Mononuclear cell (primary cell): Measurements from ENCODE around the gene CCN6. TPM values are rescaled to one million over a fixed set of nuclear protein-coding genes. Genes with fewer than 3 reads are reported as not detected.

Experiments used
- H3K27me3 ChIP-seq: 2 replicates; pipeline ENCODE4 v1.6.0; 2011; ENCODE audit warnings: low read length, control low read depth; ENCODE audit not compliant: insufficient read depth
- H3K4me1 ChIP-seq: 2 replicates; pipeline ENCODE4 v1.5.1; 2011; ENCODE audit warnings: mild to moderate bottlenecking, low read length, control low read depth; ENCODE audit not compliant: insufficient read depth
- H3K4me3 ChIP-seq: 2 replicates; pipeline ENCODE4 v1.5.1; 2011; ENCODE audit warnings: mild to moderate bottlenecking, low read length, moderate library complexity
- H3K9me3 ChIP-seq: 2 replicates; pipeline ENCODE4 v1.5.1; 2011; ENCODE audit warnings: low read depth, mild to moderate bottlenecking, control low read depth, low read length
- total RNA-seq: library from RNA; depleted of rRNA; stranded (reverse); fragments of >200 nt; gene quantifications from one replicate; pipeline ENCODE4 v1.2.3, GENCODE V29; 2012

Gene CCN6
- total RNA-seq, 1 donor, result not detected

- Histone ChIP-seq H3K4me3 (no peak overlapping the region), H3K27me3 (no peaks in the 10 kb centered on the region), H3K4me1 (peaks cover 2% of the 10 kb centered on the region), H3K9me3 (no peaks in the 10 kb centered on the region)
Measured at GRCh38 chr6:112021691-112022310, 32.1 kb upstream of the CCN6 start.

DNA sequence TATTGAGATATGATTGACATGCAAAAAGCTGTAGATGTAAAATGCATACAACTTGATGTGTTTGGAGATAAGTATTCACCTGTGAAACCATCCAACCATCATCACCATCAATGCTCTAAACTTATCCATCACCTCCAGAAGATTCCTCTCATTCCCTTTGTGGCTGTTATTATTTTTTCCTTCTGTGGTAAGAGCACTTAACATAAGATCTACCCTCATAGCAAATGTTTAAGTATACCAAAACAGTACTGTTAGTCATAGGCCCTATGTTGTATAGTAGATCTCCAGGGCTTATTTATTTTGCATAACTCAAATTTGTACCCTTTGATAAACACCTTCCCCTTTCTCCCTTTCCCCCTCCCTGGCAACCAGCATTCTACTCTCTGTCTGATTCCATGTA is 31.2 kb upstream of the CCN6 start:
- Histone ChIP-seq H3K4me1 (peaks cover 12% of the 10 kb centered on the region), H3K27me3 (no peaks in the 10 kb centered on the region), H3K4me3 (no peak overlapping the region), H3K9me3 (no peaks in the 10 kb centered on the region)

DNA sequence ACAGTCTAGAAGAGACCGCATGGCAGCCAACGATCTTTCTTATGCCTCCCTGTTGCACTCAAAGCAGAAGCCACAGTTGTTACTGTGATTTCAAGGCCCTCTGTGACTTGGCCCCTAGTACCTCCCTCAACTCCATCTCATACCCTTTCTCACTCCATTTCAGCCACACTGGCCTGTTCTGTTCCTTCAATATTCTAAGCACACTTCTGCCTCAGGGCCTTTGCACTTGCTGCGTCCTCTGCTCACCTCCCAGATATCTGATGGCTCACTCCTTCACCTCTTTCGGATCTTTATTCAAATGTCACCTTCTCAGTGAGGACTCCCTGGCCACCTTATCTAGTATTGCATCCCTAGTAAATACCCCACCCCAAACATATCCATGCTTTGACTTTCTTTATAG is 29.4 kb upstream of the CCN6 start:
- H3K9me3 ChIP-seq, result no peaks in the 10 kb centered on the region
- no peaks in the 10 kb centered on the region for H3K27me3 ChIP-seq
- no peak overlapping the region for H3K4me3 ChIP-seq
- H3K4me1 ChIP-seq, result peaks cover 26% of the 10 kb centered on the region

DNA sequence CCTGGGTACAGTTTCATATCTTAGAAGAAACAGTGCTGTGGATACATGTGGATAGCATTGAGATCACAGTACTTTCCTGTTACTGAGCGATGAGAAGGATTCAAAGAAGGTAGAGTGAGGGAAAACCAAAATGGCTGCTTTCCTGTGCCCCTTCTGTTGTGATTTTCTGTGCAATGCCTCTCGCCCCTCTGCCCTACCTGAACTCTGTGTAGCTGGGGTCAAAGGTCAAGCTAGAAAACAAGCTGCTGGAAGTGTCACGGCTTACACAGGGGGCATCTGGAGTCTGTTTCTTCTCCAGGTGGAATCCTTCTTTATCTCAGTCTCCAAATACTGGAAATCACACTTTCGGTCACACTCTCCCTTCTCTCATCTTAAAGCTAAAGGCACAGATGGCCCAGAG is 27.0 kb upstream of the CCN6 start:
- Histone ChIP-seq H3K9me3 (no peaks in the 10 kb centered on the region), H3K27me3 (no peaks in the 10 kb centered on the region), H3K4me3 (no peak overlapping the region), H3K4me1 (peaks cover 28% of the 10 kb centered on the region)

- H3K4me3 ChIP-seq, result no peak overlapping the region
- H3K27me3 ChIP-seq, result no peaks in the 10 kb centered on the region
- no peaks in the 10 kb centered on the region for H3K9me3 ChIP-seq
- H3K4me1 ChIP-seq, result peaks cover 28% of the 10 kb centered on the region
Measured at GRCh38 chr6:112027942-112028674, 25.8 kb upstream of the CCN6 start.

DNA sequence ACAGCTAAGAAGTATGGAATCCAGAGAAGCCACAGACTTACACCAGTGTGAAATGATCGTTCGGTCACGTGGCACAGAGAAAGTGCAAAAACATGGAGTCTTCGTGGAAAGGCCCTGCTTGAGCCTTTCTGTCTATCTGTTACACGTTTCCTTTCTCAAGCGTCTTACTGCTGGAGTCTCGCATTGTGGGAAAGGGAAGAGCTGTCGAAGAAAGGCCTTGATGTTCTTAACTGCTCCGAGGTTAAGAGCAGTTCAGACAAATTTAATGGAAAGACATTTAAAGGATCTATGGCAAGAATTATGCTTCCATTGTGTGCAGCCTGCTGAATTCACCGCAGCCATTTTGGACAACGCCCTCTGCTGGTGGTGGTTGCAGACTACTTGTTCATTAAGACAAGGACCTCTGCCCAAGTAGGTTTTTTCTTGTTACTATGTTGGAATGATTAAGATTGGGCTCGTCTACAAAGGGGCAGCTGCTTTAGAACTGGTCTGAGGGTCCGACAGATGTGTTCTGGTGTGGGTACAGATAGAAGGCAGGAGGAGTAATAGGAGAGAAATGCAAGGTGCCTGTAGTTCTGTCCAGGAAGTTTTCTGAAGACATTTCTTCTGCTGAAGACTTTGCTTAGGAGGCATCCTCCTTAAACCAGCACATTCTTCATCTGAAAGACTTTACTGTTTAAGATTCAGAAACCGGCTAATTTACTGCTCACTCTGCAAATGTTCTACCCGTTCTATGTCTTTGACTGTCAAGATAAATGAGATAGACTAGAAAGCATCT is 24.7 kb upstream of the CCN6 start:
- H3K4me1 ChIP-seq, result peaks cover 28% of the 10 kb centered on the region
- no peaks in the 10 kb centered on the region for H3K9me3 ChIP-seq
- H3K27me3 ChIP-seq, result no peaks in the 10 kb centered on the region
- H3K4me3 ChIP-seq, result no peak overlapping the region

- H3K9me3 ChIP-seq, result no peaks in the 10 kb centered on the region
- H3K4me3 ChIP-seq, result no peak overlapping the region
- no peaks in the 10 kb centered on the region for H3K27me3 ChIP-seq
- H3K4me1 ChIP-seq, result peaks cover 37% of the 10 kb centered on the region
Measured at GRCh38 chr6:112030206-112030960, 23.5 kb upstream of the CCN6 start.

- H3K9me3 ChIP-seq, result no peaks in the 10 kb centered on the region
- H3K4me1 ChIP-seq, result peaks cover 37% of the 10 kb centered on the region
- no peak overlapping the region for H3K4me3 ChIP-seq
- H3K27me3 ChIP-seq, result no peaks in the 10 kb centered on the region
Measured at GRCh38 chr6:112030961-112031660, 22.8 kb upstream of the CCN6 start.

DNA sequence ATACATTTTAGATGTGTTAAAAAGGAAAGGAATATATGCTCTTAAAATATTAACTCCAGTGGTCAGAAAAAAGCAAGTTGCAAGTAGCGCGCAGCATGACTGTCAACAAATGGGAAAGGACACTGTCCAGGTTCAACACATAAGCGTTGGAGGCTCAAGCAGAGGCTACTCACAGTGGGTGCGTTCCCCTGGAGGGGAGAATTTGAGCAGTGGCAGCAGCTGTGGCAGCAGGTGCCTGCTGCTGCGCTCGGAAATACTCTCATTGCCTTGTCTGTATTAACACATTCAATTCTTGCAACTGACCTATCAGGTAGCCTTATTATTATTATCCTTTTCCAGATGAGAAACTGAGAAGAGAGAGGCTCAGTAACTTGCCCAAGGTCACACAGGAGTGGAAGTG is 21.9 kb upstream of the CCN6 start:
- Histone ChIP-seq H3K27me3 (no peaks in the 10 kb centered on the region), H3K4me3 (no peak overlapping the region), H3K4me1 (peaks cover 33% of the 10 kb centered on the region), H3K9me3 (no peaks in the 10 kb centered on the region)

DNA sequence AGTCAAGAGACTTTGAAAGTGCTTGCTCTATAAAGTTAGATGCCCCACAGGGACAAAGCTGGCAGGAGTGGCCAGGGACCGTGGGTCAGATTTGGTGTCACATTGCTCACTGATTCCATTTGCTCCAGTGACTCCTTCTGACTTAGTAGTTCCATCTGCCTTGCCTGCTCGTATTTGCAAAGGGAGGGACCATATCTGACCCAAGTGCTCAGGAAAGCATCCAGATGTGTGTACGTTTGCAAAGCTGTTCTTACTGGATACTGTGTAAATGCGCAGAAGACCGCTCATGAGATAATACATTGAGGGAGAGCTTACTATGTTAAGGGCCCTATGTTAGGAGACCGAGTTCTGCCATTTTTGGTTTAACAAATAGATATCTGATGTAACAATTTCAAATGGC is 21.2 kb upstream of the CCN6 start:
- Histone ChIP-seq H3K4me1 (peaks cover 26% of the 10 kb centered on the region), H3K9me3 (no peaks in the 10 kb centered on the region), H3K4me3 (no peak overlapping the region), H3K27me3 (no peaks in the 10 kb centered on the region)

DNA sequence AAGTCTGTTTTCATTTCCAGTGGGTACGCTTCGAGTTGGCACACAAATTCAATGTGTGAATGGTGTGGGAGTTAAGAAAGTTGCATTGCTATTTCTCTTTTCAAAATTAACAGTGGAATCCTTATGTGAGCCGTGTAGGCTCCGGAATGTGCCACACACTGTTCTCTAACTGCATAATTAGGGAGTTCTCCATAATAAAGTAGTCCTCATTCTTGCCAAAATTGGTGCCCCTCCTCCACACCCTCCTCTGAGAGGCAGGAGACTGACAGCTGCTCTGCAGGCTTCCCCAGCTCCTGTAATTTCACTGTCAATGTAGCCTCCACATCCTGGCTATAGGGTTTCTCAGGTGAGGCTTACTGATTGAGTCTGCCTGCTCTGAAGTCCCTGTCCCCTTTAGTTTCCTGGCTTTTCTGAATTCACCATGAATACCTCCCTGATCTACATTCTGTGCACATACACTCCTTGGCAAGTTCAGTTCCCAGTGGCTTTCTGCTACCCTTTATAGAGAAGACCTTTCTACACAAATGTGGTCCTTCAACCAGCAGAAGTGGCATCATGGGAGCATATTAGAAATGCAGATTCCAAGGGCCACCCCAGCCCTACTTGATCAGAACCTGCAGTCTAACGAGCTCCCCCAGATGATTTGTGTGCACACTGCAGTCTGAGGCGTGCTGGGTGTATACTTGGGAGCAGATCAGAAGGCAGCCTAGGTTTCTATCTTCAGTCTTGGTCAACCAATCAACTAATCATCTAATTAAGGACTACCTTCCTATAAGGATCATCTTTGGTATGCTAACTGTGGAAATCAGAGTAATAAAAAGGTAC is 19.9 kb upstream of the CCN6 start:
- H3K9me3 ChIP-seq, result no peaks in the 10 kb centered on the region
- no peaks in the 10 kb centered on the region for H3K27me3 ChIP-seq
- H3K4me3 ChIP-seq, result no peak overlapping the region
- H3K4me1 ChIP-seq, result peaks cover 19% of the 10 kb centered on the region

GRCh38 chr6:112034616-112034995 is 19.3 kb upstream of the CCN6 start:
- no peak overlapping the region for H3K4me3 ChIP-seq
- H3K9me3 ChIP-seq, result no peaks in the 10 kb centered on the region
- no peaks in the 10 kb centered on the region for H3K27me3 ChIP-seq
- peaks cover 13% of the 10 kb centered on the region for H3K4me1 ChIP-seq

DNA sequence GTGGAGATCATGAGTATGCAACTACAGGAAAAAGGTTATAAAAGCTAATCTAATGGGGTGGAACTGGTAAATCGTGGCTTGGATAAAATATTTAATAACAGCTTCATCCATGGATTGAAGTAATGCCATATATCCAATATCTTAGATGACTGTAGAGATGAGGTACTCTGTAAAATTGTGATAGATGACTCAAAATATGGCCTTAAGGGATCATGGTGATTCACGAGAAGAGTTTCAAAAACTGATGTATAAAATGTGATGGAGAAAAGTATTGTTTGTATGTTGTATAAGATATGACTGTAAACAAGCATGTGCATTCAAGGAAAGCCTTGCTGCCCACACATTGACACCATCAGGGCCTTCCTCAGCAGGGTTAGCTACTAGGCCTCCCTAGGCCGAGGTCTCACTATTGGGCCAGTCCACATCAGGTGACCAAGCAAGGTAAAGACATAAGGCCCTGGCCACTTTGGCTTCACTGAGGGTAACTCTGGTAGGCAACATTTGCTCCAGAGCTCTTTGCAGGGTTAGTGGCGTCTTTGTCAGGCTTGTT is 17.7 kb upstream of the CCN6 start:
- Histone ChIP-seq H3K4me1 (peaks cover 13% of the 10 kb centered on the region), H3K9me3 (no peaks in the 10 kb centered on the region), H3K27me3 (no peaks in the 10 kb centered on the region), H3K4me3 (no peak overlapping the region)
